Natural killer cell (primary cell): ENCODE data around the gene WNT4. TPM values are rescaled to one million over a fixed set of nuclear protein-coding genes. Genes with fewer than 3 reads are reported as not detected.
A peak's percentile ranks its signal among the peaks of the same experiment; 100 is the strongest.

Experiments used
- ATAC-seq, 3 donors: fragments of 150-1000 bp in 2 of 3; fragments of 200-7000 bp in 1 of 3; cut with Tn5 transposase; 1 replicate in 1 of 3; 2 replicates in 2 of 3; pipeline ENCODE4 v1.10.0; 2021; ENCODE audit warnings: mild to moderate bottlenecking in 2 of 3, moderate library complexity in 2 of 3
- DNase-seq, 2 donors: peaks; one replicate each; pipeline versions ENCODE4 v3.0.0 to v3.0.0-alpha.2; 2013 to 2021; ENCODE audit warnings: mixed read lengths in 1 of 2
- H3K27ac ChIP-seq: one replicate; pipeline ENCODE4 v1.5.1; 2013; ENCODE audit warnings: mild to moderate bottlenecking, low read length
- H3K27me3 ChIP-seq: one replicate; pipeline ENCODE4 v1.6.1; 2013; ENCODE audit warnings: low read length; ENCODE audit not compliant: control insufficient read depth, insufficient read depth
- H3K36me3 ChIP-seq: one replicate; pipeline ENCODE4 v1.6.1; 2013; ENCODE audit warnings: low read length; ENCODE audit not compliant: control insufficient read depth, insufficient read depth
- H3K4me1 ChIP-seq: one replicate; pipeline ENCODE4 v1.6.1; 2013; ENCODE audit warnings: low read length; ENCODE audit not compliant: control insufficient read depth, insufficient read depth
- H3K4me3 ChIP-seq: one replicate; pipeline ENCODE4 v1.5.1; 2013; ENCODE audit warnings: low read length
- H3K9me3 ChIP-seq: one replicate; pipeline ENCODE4 v1.6.1; 2013; ENCODE audit warnings: low read length; ENCODE audit not compliant: control insufficient read depth, insufficient read depth
- H3K27ac Mint-ChIP-seq, 2 donors: one replicate each; pipeline ENCODE4 v1.8.0; 2022; ENCODE audit warnings: mild to moderate bottlenecking in 2 of 2, mixed read lengths in 2 of 2, moderate library complexity in 1 of 2
- H3K27me3 Mint-ChIP-seq, 2 donors: one replicate each; pipeline ENCODE4 v1.8.0; 2022; ENCODE audit warnings: low read depth in 2 of 2, mixed read lengths in 2 of 2
- H3K36me3 Mint-ChIP-seq: one replicate; pipeline ENCODE4 v1.8.0; 2022; ENCODE audit warnings: mixed read lengths
- H3K4me1 Mint-ChIP-seq, 2 donors: one replicate each; pipeline ENCODE4 v1.8.0; 2022; ENCODE audit warnings: mixed read lengths in 2 of 2
- H3K4me3 Mint-ChIP-seq: one replicate; pipeline ENCODE4 v1.8.0; 2022; ENCODE audit warnings: mild to moderate bottlenecking, moderate library complexity, mixed read lengths
- H3K9me3 Mint-ChIP-seq, 2 donors: one replicate each; pipeline ENCODE4 v1.8.0; 2022; ENCODE audit warnings: mixed read lengths in 2 of 2
- CTCF ChIP-seq: fragments of 200-600 bp; IDR thresholded peaks from one replicate; pipeline ENCODE4 v1.8.0; 2022; ENCODE audit warnings: antibody characterized with exemption
- WGBS: methylation state at CpG from one replicate; pipeline ENCODE4 v1.1.7; 2013; ENCODE audit warnings: missing lambda C conversion rate; ENCODE audit not compliant: insufficient coverage; 5-methylcytosine and 5-hydroxymethylcytosine counted together
- intact Hi-C: fragments of 100-400 bp; cut with micrococcal nuclease; formaldehyde crosslinking; loops from one replicate; pipeline ENCODE4 v1.14.2; 2022
- total RNA-seq, 4 donors: library from RNA; stranded (reverse); fragments of 120-200 nt in 1 of 4; gene quantifications; one replicate each; pipeline versions ENCODE4 v1.2.3 to v1.2.4, GENCODE V29; 2013 to 2022

The WNT4 gene
- total RNA-seq, 3 donors from 2014 or later (not counting 1 experiment from before 2014, with no cell fraction given) = not detected

- Histone ChIP-seq H3K27ac (no peak overlapping the region), H3K27me3 (no peaks in the 10 kb centered on the region), H3K9me3 (no peaks in the 10 kb centered on the region), H3K36me3 (peaks cover 54% of the 10 kb centered on the region), H3K4me1 (peaks cover 27% of the 10 kb centered on the region), H3K4me3 (no peak overlapping the region)
- H3K27me3 Mint-ChIP-seq = no peaks in the 10 kb centered on the region
- intact Hi-C loops = no loop called here
- WGBS = 95% methylated on average over 3 of the region's 3 CpGs
- H3K27ac Mint-ChIP-seq = peak overlapping the region; percentile 69 to 75
- H3K9me3 Mint-ChIP-seq = no peaks in the 10 kb centered on the region
- TF ChIP-seq CTCF = no peak
- H3K4me1 Mint-ChIP-seq = peaks cover 63 to 78% of the 10 kb centered on the region in 2 donors
- H3K4me3 Mint-ChIP-seq = no peak overlapping the region
- DNase-seq (no peak), ATAC-seq (no peak)
- H3K36me3 Mint-ChIP-seq = no peaks in the 10 kb centered on the region
These were observed 30.3 kb downstream of the WNT4 start for GRCh38 chr1:22112554-22112953.

- no peak for ATAC-seq
- Mint-ChIP-seq H3K27ac (peak overlapping the region; percentile 67 to 69), H3K36me3 (no peaks in the 10 kb centered on the region), H3K4me3 (no peak overlapping the region), H3K27me3 (no peaks in the 10 kb centered on the region), H3K9me3 (no peaks in the 10 kb centered on the region), H3K4me1 (peaks cover 59 to 74% of the 10 kb centered on the region in 2 donors)
- no peak for DNase-seq
- Histone ChIP-seq H3K36me3 (peaks cover 54% of the 10 kb centered on the region), H3K4me1 (peaks cover 23% of the 10 kb centered on the region), H3K4me3 (no peak overlapping the region), H3K27ac (no peak overlapping the region), H3K27me3 (no peaks in the 10 kb centered on the region), H3K9me3 (no peaks in the 10 kb centered on the region)
- TF ChIP-seq CTCF = no peak
- WGBS = 97% methylated on average over 3 of the region's 3 CpGs
- intact Hi-C loops = no loop called here
These were observed 31.3 kb downstream of the WNT4 start for GRCh38 chr1:22111620-22112019.

- WGBS = 91% methylated on average over 1 of the region's 1 CpG
- peaks cover 18% of the 10 kb centered on the region for H3K4me1 ChIP-seq
- H3K36me3 ChIP-seq = peaks cover 56% of the 10 kb centered on the region
- no peak overlapping the region for H3K4me3 ChIP-seq
- intact Hi-C loops = no loop called here
- no peaks in the 10 kb centered on the region for H3K36me3 Mint-ChIP-seq
- no peaks in the 10 kb centered on the region for H3K27me3 Mint-ChIP-seq
- no peaks in the 10 kb centered on the region for H3K27me3 ChIP-seq
- ATAC-seq = no peak
- no peaks in the 10 kb centered on the region for H3K9me3 Mint-ChIP-seq
- TF ChIP-seq CTCF = no peak
- no peak overlapping the region for H3K4me3 Mint-ChIP-seq
- H3K27ac Mint-ChIP-seq = peak overlapping the region; percentile 67 to 69
- peaks cover 59 to 74% of the 10 kb centered on the region in 2 donors for H3K4me1 Mint-ChIP-seq
- DNase-seq = no peak
- no peak overlapping the region for H3K27ac ChIP-seq
- no peaks in the 10 kb centered on the region for H3K9me3 ChIP-seq
These were observed 31.8 kb downstream of the WNT4 start for GRCh38 chr1:22111115-22111514.

GRCh38 chr1:22110016-22110415, 32.9 kb downstream of the WNT4 start:
- intact Hi-C loops = no loop called here
- Histone ChIP-seq H3K4me3 (no peak overlapping the region), H3K36me3 (peaks cover 53% of the 10 kb centered on the region), H3K4me1 (peaks cover 26% of the 10 kb centered on the region), H3K27me3 (no peaks in the 10 kb centered on the region), H3K27ac (no peak overlapping the region), H3K9me3 (no peaks in the 10 kb centered on the region)
- WGBS = 83% methylated on average over 3 of the region's 3 CpGs
- Mint-ChIP-seq H3K27me3 (no peaks in the 10 kb centered on the region), H3K36me3 (no peaks in the 10 kb centered on the region), H3K27ac (peak overlapping the region; percentile 69 to 90), H3K4me1 (peaks cover 59 to 73% of the 10 kb centered on the region in 2 donors), H3K4me3 (no peak overlapping the region), H3K9me3 (no peaks in the 10 kb centered on the region)
- TF ChIP-seq CTCF = no peak
- DNase-seq (no peak), ATAC-seq (peak; percentile 42 to 56 (median 53))
